IPS DF 4.7 (cell line): ENCODE data around the gene ANKRD39.

Source experiments
- DNase-seq: peaks from one replicate; pipeline ENCODE4 v3.0.0-alpha.2; 2013; ENCODE audit warnings: low spot score; ENCODE audit errors: extremely low read depth

Gene ANKRD39

DNA sequence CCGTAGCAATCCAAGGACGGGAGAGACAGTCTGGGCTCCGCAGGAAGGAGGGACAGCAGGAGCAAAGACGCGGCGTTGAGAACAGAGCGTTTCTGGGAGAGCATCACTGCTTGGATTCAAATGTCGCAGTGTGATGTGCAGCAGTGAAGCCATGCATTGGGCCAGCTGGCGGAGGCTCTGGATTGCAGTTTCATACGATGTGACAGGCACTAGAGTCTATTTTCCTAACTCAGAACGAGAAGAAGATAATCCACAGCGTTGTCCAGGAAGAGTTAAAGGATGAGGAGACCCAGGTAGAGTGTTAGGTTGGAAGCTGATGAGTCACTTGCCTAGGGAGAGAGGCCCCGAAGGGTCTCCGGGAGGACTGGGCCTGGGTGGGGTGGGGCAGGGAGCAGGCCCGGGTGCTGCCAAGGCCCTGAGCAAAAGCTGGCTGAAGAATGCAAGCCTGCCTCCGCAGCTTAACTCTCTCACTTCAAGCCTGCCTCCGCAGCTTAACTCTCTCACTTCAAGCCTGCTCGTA, 29.7 kb upstream of the ANKRD39 start:
- no peak for DNase-seq

DNA sequence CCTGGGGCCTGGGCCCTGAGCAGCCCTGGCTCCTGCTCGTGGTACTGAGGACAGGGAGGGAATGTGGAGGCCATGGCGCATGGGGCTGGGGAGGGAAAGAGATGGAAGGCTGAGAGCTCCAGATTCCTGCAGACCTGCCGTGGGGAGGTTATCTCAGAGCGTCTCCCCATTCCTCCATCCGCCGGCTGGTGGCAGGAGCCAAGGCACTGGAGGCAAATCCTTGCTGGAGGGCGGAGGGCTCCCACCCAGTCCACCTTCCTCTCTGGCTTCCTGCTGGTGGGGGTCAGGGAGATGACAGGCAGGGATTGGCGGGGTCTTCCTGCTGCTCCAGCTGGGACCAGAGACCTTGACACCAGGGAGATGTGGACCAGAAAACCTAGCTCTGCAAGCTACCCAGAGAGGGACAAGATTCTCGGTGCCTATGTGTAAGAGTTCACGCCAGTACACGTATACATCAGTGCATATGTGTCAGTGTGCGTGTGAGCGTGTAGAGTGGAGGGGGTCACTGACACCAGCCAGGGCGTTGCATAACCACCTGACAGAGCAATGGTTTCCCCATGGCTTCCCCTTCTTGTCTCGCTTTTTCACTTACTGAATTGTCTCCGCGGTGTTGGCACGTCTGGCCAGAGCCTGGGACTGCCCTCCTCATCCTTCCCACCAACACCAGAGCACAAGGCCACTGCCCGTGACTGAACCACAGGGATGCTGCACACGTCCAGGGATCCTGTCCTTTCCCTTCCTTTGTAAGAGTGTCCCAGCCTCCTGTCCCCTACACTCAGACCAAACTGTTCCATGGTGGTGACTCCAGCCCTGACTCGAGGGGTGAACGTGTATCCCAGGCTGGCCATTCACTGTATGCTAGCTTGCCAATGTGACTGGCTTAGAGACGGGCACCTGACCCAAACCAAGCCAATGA, 27.9 kb upstream of the ANKRD39 start:
- no peak for DNase-seq

DNA sequence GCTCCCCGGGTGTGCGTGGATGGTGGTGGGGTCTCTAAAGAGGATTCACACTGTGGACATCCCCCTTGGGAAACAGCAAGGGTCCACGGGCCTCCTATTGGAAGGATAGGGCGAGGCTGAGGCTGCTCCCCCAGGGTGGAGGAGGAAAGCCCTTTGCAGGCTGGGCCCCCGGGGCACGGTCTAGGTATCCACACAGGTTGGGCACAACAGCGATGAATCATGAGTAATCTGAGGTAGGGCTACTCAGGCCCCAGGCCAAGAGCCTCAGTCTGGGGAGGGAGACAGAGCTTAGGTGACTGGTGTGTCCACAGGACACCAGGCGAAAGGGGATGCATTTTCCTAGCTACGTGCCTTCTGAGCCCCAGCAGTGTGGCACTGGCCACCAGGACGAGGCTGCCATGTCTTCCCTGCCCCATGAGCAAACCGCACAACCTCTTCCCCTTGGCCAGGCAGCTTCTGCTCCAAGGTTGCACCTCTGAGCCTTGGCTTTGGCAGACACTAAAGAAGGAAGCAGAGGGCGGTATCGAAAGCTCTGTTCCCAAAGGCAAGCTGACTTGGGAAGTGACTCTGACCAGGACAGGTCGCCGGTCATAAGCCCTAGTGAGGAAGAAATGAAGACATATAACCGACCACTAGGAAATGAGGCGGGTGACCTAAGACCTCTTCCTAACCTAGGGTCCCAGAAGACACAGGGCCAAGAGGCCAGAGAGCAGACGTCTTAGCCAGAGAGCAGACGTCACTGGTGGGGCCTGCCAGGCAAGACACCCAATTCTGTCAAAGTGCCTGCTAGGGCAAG, 26.7 kb upstream of the ANKRD39 start:
- no peak for DNase-seq

DNA sequence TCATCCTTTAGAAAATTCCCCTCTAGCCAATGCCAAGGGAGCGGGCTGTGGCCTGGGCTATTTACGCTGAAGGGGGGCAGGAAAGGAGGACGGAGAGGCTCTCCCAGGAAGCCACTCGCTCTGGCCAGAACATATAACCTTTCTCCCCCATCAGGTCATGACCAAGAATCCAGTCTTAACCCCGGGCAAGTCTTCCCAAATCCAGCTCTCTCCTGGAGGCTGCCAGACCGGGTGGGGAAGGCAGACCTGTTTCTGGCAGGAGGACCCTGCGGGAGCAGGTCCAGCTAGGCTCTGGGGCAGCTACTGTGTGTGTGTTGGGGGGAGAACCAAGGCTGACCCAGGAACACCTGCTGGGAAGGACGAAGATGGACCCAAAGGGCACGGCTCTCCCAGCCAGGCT, 25.5 kb upstream of the ANKRD39 start:
- DNase-seq = no peak

DNA sequence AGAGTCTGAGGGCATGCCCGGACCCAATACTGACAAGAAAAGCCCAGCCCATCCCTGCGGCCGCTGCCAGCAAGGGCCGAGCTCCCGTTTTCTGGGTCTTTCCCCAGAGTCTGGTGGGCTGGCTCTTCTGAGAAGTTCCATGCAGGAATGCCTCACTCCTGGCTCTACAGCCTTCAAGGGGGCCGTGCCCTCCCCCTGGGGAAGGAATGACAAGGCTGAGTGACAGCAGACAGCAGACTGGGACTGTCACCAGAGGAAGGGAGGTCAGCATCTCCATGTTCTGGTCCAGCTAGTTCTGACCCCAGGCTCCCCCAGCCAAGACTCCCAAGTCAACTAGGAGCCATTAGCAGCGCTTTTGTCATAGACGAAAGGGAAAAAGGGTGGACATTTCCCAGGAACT, 25.1 kb upstream of the ANKRD39 start:
- no peak for DNase-seq

DNA sequence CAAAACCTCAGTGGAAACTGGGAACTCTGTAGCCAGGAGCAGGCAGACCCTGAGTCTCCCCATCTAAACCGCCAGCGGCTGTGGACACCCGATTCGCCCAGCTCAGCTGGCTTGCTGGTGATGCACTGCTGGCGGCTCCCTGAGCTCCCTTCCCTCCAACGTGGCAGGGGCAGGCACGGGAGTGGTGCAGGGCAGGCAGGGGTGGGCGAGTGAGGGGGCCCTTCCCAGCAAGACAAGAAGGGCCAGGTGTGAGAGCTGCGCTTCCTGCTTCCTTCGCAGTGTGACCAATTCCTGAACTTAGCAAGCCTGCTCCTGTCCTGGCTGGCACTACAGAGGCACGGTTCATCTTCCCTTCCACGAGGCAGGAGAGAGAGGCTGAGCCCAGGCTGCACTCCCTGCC, 24.4 kb upstream of the ANKRD39 start:
- no peak for DNase-seq

DNA sequence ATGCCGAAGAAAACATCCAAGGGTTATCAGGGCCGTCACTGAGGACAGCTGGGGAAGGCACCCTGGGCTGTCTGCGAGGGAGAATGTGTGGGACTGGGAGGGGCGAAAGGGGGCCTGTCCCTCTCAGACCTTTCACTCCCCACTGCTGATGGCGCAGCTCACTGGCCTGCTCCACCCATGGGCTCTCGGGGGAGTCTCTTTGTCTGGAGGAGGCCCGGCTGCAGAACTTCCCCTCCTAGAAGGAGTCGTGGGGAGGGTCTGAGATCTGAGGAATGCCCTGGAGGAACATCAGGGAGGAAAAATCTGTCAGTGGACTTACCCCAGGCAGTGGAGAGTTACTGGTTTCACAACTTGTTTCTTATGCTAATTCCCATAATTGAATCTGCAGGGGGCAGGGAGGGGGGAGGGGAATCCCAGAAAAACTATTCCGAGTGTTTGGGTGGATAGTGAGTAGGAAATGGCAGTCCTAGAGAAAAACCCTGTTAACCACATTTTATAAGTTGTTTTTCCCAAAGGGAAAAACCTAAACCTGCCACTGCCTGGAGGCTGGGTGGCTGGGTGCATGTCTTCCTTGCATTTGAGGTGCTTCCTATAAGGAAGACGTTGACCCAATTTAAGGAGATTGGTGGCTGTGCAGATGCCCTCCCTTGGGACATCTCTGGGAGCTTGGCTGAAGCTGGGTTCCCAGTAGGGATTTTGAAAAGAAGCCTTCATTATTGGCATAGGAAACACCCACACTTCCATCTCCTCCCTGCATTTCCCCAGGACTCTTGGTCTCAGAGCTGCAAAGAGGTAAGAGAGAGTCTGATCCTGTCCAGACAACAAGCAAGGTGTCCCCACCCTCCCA, 23.8 kb upstream of the ANKRD39 start:
- no peak for DNase-seq

DNA sequence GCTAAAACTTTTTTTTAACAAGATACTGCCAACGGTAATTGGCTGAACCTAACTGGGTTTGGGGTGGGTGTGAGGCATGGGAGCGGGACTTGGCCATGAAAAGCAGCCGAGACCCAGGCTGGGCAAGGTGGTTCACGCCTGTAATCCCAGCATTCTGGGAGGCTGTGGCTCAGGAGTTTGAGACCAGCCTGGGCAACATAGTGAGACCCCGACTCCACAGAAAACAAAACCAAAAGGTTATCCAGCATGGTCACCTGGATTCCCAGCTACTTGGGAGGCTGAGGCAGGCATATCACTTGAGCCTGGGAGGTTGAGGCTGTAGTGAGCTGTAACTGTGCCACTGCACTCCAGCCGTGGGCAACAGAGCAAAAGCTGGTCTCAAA, 23.1 kb upstream of the ANKRD39 start:
- no peak for DNase-seq

DNA sequence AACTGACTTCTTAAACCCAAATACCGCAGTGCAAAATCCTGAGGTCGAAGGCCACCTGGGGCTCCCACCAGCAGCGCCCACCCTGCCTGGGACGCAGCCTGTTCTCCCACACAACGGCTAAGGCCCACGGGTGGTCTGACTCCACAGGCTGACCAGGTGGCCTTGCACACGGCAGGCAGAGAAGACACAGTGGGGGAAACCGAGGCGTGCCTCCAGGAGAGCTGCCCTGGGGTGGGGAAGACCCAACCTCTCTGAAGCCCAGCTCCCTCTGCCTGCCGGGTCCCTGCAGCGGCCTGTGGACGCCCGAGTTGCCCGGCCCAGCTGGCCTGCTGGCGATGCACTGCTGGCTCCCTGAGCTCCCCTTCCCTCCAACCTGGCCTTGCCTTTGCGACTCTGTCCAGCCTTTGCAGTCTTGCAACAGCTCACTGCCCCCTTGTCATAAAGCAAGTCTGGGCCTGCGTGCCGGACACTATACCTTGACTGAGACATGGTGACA, 21.8 kb upstream of the ANKRD39 start:
- DNase-seq = no peak

DNA sequence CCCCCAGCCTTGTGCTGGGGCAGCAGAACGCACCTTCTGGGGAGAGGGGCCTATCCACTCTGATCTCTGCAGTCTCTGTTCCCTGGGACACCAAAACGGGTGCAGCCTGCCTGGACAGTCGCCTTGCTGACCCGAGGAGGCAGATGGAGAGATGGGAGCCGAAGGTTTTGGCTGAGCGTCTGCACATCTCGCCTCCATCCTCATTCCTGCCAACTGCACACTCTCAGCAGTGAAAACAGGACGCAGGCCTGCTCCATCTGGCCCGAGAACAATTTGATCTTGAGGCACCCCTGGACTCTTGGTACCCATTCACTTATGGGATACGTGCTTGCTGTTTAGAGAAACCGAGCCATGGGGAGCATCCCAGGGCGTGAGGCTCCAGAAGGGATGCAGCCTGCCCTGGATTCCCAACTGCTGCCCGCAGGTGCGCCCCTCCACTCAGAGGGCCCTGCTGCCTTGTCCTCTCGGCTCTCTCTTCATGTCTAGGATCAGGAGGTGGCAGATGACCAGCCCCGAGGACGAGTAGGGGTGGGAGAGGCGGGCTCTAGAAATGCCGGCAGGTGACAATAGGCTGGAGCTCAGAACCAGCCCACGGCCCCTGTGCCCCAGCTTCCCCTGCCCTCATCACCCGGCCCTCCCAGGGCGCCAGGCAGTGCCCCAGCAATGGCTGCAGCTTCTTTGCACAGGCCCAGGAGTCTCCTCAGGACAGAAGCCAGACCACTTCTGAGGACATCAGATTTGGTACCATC, 21.2 kb upstream of the ANKRD39 start:
- no peak for DNase-seq

DNA sequence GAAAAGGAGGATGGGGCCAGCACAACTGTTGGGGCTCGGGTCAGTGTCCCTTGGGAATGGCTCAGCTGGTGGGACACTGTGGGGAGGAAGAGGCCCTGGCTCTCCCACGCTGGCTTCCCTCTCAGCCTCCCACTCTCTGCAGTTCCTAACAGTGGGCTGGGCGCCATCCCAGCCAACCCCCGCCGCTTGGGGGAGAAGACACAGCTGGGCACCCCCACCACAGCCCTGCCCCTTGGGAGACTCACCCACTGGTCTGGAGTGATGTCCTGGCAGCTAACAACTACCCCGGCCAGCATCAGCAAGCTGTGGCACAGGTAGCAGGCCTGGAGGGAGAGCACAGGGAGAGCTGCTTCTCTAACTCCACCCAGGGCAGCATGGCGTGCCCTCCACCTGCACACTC, 20.4 kb upstream of the ANKRD39 start:
- no peak for DNase-seq

DNA sequence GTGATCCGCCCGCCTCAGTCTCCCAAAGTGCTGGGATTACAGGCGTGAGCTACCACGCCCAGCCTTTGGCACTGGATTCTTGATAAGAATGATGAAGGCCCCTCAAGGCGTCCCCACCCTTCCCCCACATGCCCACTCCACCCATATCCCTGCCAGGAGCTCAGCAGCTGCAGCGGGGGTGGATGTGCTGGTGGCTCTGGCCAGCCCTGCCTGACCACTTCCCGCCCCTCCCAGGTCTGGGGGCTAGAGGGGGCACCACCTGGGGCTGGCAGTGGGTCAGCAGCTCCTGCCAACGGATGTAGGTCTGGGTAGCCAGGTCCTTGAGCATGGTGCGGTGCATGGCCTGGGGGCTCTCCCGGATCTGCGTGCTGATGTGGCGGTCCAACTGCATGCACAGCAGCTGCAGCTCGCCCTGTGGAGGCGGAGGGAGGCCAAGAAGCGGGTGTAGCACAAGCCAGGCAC, 19.8 kb upstream of the ANKRD39 start:
- DNase-seq = no peak

DNA sequence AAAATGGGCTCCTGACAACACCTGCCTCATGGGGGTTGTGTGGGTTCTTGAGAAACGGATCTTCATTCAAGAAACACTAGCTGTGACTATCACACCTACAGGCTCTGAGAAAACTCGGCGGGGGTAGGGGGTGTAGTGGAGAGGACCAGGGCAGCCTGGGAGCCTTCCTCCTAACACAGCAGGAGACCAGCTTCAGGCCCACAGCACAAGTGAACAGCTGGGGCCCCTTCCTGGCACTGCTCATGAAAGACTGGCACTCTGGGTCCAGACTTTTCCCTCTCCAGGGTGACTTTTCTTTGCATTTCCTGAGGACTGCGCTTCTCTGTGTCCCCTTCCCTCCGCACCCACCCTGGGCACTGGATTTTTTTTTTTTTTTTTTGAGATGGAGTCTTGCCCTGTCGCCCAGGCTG, 19.2 kb upstream of the ANKRD39 start:
- DNase-seq = no peak

DNA sequence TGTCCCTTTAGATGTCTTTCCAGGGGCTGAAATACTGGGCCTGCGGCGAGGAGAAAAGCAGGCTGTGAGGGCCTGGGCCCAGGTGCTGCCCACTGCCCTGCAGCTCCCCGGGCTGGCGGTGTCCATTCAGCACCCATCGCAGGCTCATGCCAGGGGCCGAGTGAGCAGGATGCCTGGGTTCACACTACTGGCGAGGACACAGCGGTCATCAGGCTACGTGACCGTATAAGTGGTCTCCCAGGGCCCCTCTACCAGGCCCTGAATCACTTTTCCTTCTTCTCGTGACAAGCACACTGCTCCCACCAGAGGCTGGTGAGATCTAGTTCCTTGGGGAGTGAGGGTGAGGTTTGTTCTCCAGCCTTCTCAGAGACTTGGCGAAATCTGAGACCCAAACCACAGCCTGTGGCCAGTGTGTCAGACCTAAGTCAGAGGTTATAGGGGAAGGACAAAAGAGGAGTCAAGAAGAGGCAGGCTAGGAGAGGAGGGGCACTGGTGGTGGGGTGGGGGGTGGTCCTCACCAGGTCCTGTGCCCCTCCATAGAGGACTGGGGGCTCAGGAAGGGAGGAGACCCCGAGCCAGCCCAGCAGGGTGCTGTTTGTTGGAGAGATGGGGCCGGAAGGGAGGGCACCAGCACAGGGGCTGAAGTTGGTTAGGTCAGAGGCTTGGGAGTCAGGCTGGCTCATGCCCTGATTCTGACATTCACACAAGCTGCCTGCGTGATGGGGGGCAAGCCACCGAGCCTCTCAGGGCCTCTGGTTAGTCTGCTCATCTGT, 18.6 kb upstream of the ANKRD39 start:
- DNase-seq = no peak

DNA sequence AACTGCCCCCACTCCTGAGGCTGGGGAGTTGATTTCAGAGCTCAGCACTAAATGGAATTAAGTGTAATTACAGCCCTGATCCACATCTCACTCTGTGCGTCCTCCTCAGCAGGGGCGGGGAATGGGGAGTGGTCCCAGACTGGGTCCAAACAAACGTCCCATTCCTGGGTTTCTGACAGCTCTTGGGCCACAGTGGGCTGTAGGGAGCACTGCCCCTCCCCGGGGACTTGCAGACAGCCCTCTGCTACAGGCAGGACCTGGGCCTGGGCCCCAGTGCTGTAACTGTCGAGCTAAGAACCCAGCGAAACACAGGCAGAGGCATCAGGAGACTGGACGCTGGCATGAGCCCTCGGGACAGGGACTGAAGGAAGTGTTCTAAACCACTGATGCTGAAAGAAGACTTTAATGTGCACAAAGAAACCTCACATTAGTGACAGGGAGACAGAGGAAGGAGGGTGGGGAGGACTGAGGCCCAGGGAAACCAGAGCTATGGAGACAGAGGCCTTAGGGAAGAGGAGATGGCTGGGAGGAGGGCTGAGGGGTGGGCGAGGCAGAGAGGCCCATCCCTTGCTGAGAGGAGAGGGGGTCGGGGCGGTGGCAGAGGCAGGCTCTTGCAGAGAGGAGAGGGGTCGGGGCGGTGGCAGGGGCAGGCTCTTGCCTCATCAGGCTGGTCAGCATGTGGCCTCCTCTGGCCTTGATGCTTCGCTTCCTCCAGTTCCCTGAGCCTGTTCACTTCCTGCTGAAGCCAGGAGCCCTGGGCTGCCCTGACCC, 17.9 kb upstream of the ANKRD39 start:
- no peak for DNase-seq

DNA sequence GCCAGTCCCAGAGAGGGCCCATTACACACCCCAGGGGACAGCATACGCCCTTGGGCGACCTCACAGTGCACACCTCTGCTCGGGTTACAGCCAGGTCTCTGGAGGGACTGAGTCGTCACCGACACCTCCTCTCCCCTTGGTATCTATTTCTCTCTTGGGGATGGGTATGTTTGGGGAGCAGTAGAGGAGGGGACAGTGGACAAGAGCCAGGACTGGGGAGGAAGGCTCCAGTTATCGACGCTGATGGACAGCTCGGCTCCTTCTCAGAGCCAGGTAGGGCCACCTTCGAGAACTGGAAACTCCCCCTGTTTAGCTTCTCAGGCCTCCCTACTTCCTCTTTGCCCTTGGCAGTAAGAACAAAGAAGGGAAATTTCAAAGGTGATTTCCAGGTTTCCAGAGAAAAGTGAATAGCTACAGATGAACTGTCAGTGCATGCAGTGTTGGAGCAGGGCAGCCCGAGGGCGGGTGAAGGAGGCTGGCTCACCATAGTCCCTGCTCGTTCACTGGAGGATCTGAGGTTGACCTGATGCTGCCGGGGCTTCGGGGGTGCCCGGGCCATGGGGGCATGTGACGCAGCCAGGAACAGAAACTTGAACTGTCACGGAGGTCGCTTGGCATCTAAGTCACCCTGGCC, 16.5 kb upstream of the ANKRD39 start:
- no peak for DNase-seq

DNA sequence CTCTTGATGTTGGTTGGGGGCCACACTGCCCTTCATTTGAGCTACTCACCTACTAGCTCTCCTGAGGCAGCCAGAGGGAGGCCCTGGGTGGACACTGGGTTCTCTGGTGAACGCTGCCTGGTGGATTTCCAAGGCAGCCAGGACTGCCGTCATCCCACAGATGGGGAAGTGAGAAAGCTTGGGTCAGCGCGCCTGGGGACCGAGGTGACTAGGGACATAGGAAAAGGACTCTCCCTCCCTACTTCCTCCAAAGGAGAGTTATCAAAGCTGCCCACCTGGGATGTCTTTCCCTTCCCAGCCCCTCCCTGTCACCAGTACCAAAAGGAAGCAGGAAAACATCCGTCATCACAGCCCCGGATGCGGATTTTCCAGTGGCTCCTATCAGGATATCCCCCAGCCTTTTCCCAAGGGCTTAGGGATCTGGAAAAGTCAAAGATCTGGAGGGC, 15.9 kb upstream of the ANKRD39 start:
- no peak for DNase-seq

DNA sequence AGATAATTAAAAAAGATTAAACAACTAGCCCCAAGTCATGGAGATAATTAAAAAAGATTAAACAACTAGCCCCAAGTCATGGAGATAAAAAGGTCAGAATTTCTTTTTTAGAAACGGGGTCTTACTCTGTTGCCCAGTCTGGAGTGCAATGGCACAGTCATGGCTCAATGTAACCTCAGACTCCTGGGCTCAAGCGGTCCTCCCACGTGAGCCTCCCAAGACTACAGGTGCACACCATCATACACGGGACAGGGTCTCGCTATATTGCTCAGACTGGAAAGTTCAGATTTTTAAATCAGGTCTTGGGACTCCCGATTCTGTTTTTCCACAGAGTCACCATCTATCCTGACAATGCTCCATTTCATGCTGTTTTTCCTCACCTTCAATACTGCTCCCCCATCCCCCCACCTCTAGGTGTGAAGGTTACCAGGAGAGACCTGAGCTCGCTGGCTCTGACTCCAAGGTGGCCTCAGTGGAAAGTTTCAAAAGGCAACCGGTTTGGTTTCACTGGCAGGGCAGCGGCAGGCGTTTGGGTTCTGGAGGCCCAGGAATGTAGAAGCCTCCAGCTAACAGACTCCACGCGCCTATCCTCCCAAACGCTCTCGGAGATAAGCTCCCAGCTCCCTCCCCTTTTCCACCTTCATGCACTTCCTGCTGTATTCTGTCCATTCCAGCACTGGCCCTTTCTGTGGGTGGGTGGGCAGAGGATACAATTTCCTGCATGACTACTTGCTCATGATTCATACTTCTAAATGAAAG, 15.0 kb upstream of the ANKRD39 start:
- DNase-seq = no peak
